Stomach (tissue), 9 donors: ENCODE measurements around the gene B3GALT2. TPM values are rescaled to one million over a fixed set of nuclear protein-coding genes. Genes with fewer than 3 reads are reported as not detected.

Source experiments
- DNase-seq, 2 donors: peaks; one replicate each; pipeline versions ENCODE4 v3.0.0 to v3.0.0-alpha.2; 2013 to 2019
- H3K27ac ChIP-seq, 5 donors: fragments of 200-600 bp in 4 of 5; sonication (generic) in 4 of 5; one replicate each; pipeline ENCODE4 v1.5.1; 2013 to 2019; ENCODE audit warnings: mild to moderate bottlenecking in 1 of 5, moderate library complexity in 1 of 5
- H3K27me3 ChIP-seq, 3 donors: fragments of 200-600 bp; sonication (generic); one replicate each; pipeline ENCODE4 v1.5.1; 2017 to 2019; ENCODE audit warnings: mixed run types in 1 of 3
- H3K36me3 ChIP-seq, 4 donors: fragments of 200-600 bp; sonication (generic); 1 replicate in 3 of 4; 2 replicates in 1 of 4; pipeline ENCODE4 v1.5.1; 2016 to 2019
- H3K4me1 ChIP-seq, 4 donors: fragments of 200-600 bp; sonication (generic); one replicate each; pipeline ENCODE4 v1.5.1; 2016 to 2019
- H3K4me3 ChIP-seq, 4 donors: fragments of 200-600 bp; sonication (generic) in 3 of 4; one replicate each; pipeline ENCODE4 v1.5.1; 2016 to 2019; ENCODE audit warnings: mild to moderate bottlenecking in 1 of 4
- H3K9me3 ChIP-seq, 4 donors: fragments of 200-600 bp; sonication (generic); one replicate each; pipeline ENCODE4 v1.5.1; 2016 to 2019
- EP300 ChIP-seq: sonication (generic); formaldehyde crosslinking; IDR thresholded peaks from one replicate; pipeline ENCODE4 v1.6.1; 2017; ENCODE audit warnings: antibody characterized with exemption
- POLR2A ChIP-seq, 4 donors: fragments of 450-650 bp; IDR thresholded peaks; one replicate each; pipeline ENCODE4 v1.6.1; 2016; ENCODE audit warnings: antibody characterized with exemption in 4 of 4, control low read depth in 2 of 4, mild to moderate bottlenecking in 1 of 4, moderate library complexity in 1 of 4
- POLR2AphosphoS5 ChIP-seq, 3 donors: sonication (generic); formaldehyde crosslinking; IDR thresholded peaks; one replicate each; pipeline ENCODE4 v1.6.1; 2016; ENCODE audit warnings: antibody characterized with exemption in 3 of 3
- WGBS, 5 donors: extraction: QIAGEN DNeasy Blood & Tissue Kit in 3 of 5; methylation state at CpG; one replicate each; pipeline versions ENCODE4 v1.1.5 to v1.1.7; 2013 to 2018; 5-methylcytosine and 5-hydroxymethylcytosine counted together
- intact Hi-C: fragments of 100-400 bp; cut with DNase I; formaldehyde crosslinking; loops from one replicate; pipeline ENCODE4 v1.15.1; 2023; ENCODE audit warnings: low total_unique reads
- polyA plus RNA-seq, 3 donors: library from polyadenylated mRNA; stranded (reverse); fragments of 200-250 nt; gene quantifications; one replicate each; pipeline ENCODE4 v1.2.3, GENCODE V29; 2013
- small RNA-seq, 4 donors: library from RNA; depleted of rRNA; stranded (forward); fragments of <200 nt; gene quantifications; one replicate each; pipeline ENCODE3, GENCODE V24; 2016
- total RNA-seq, 5 donors: library from RNA; depleted of rRNA; stranded (reverse); fragments of >200 nt; gene quantifications; one replicate each; pipeline versions ENCODE4 v1.1.0 to v1.2.3, GENCODE V29; 2014 to 2016
- TF ChIP-seq, protein P1 (sequence below), 7 experiments: fragments of 450-650 bp in 4 of 7; fragments of 200-600 bp in 3 of 7; sonication (generic) in 3 of 7; IDR thresholded peaks; one replicate each; pipeline ENCODE4 v1.5.1; 2016 to 2019; ENCODE audit warnings: antibody characterized with exemption in 7 of 7, control low read depth in 2 of 7, mild to moderate bottlenecking in 1 of 7
- donor health status: healthy with polysubstance abuse.
- donor health status: Bipolar disorder and iron deficiency.
- donor health status: healthy.

Gene B3GALT2
- total and polyA plus RNA-seq, 8 donors = 0.13 to 3.1 (median 0.45) TPM; not detected in 1

DNA sequence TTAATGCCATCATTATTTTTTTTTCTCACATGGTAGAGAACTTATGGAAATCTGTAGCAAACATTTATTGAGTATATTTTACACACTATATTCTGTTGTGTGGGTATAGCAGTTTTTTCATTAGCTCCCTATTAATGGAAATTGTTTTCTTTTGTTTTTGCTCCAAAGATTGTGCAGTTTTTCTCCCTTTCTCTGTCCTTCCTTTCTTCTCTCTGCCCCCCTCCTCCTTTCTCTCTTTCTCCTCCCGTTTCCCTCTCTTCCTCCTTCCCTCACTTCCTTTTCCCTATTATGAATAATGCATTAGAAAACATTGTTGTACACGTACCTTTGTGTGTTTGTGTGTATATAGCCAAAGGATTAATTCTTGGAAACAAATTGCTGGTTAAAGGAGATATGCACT lies 44.0 kb downstream of the B3GALT2 start:
- intact Hi-C loops = no loop called here
- 48 to 61% (median 52%) methylated on average over 2 of the region's 2 CpGs for WGBS, 5 donors
- H3K36me3 ChIP-seq = peaks cover 20 to 76% (median 73%) of the 10 kb centered on the region in 4 donors

DNA sequence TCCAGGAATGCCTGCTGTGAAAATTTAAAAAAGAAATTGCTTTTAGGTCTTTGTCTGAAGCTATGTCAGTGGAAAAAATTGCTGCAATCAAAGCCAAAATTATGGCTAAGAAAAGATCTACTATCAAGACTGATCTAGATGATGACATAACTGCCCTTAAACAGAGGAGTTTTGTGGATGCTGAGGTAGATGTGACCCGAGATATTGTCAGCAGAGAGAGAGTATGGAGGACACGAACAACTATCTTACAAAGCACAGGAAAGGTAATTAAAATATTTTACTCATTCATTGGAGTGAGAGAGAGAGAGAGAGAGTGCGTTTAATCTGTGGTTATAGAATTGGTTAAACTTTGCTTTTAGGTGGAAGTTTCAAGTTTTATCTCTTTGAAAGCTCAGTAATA lies 44.6 kb downstream of the B3GALT2 start:
- 69 to 85% (median 76%) methylated on average over 3 of the region's 3 CpGs for WGBS, 5 donors
- TF ChIP-seq POLR2A (IDR thresholded peaks at IDR 0.05) (no peak), EP300 (no peak), POLR2AphosphoS5 (IDR thresholded peaks at IDR 0.05) (no peak)
- TF ChIP-seq, protein P1, sequence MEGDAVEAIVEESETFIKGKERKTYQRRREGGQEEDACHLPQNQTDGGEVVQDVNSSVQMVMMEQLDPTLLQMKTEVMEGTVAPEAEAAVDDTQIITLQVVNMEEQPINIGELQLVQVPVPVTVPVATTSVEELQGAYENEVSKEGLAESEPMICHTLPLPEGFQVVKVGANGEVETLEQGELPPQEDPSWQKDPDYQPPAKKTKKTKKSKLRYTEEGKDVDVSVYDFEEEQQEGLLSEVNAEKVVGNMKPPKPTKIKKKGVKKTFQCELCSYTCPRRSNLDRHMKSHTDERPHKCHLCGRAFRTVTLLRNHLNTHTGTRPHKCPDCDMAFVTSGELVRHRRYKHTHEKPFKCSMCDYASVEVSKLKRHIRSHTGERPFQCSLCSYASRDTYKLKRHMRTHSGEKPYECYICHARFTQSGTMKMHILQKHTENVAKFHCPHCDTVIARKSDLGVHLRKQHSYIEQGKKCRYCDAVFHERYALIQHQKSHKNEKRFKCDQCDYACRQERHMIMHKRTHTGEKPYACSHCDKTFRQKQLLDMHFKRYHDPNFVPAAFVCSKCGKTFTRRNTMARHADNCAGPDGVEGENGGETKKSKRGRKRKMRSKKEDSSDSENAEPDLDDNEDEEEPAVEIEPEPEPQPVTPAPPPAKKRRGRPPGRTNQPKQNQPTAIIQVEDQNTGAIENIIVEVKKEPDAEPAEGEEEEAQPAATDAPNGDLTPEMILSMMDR (IDR thresholded peaks at IDR 0.05) = no peak
- Histone ChIP-seq H3K9me3 (no peaks in the 10 kb centered on the region), H3K4me3 (no peak overlapping the region), H3K36me3 (peaks cover 20 to 74% (median 72%) of the 10 kb centered on the region in 4 donors), H3K27ac (no peak overlapping the region), H3K4me1 (peaks cover 0 to 16% (median 6%) of the 10 kb centered on the region in 4 donors), H3K27me3 (no peaks in the 10 kb centered on the region)
- no peak for DNase-seq
- intact Hi-C loops = no loop called here

More for the DNA sequence above, 44.0 kb downstream of the B3GALT2 start:
- Histone ChIP-seq H3K27ac (no peak overlapping the region), H3K4me3 (no peak overlapping the region), H3K9me3 (no peaks in the 10 kb centered on the region), H3K27me3 (no peaks in the 10 kb centered on the region), H3K4me1 (peaks cover 0 to 12% (median 6%) of the 10 kb centered on the region in 4 donors)
- TF ChIP-seq POLR2AphosphoS5 (IDR thresholded peaks at IDR 0.05) (no peak), EP300 (no peak), POLR2A (IDR thresholded peaks at IDR 0.05) (no peak)
- TF ChIP-seq, protein P1 (IDR thresholded peaks at IDR 0.05) = no peak
- no peak for DNase-seq

DNA sequence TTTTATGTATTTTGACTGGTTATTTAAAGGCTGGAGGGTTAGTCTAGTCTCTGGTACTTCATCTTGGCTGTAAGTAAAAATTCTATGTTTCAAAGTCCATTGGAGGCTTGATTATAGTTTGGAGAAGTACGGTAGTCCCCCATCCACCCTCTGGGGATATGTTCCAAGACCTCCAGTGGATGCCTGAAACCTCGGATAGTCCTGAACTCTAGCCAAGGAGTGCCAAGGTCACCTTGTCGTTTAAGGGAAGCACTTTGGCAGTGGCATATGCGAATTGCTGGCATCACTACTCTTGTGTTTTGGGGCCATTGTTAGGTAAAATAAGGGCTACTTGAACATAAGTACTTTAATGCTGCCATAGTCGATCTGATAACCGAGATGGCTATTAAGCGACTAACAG lies 46.2 kb downstream of the B3GALT2 start:
- no peak for DNase-seq
- Histone ChIP-seq H3K36me3 (peaks cover 26 to 74% (median 72%) of the 10 kb centered on the region in 4 donors), H3K9me3 (no peaks in the 10 kb centered on the region), H3K27me3 (no peaks in the 10 kb centered on the region), H3K4me3 (no peak overlapping the region), H3K4me1 (peaks cover 0 to 16% (median 6%) of the 10 kb centered on the region in 4 donors), H3K27ac (no peak overlapping the region)
- 72 to 82% (median 75%) methylated on average over 7 of the region's 7 CpGs for WGBS, 5 donors
- no peak for TF ChIP-seq EP300
- TF ChIP-seq POLR2AphosphoS5 (IDR thresholded peaks at IDR 0.05) = no peak
- TF ChIP-seq, protein P1 (IDR thresholded peaks at IDR 0.05) = no peak
- TF ChIP-seq POLR2A (IDR thresholded peaks at IDR 0.05) = no peak
- intact Hi-C loops = no loop called here

DNA sequence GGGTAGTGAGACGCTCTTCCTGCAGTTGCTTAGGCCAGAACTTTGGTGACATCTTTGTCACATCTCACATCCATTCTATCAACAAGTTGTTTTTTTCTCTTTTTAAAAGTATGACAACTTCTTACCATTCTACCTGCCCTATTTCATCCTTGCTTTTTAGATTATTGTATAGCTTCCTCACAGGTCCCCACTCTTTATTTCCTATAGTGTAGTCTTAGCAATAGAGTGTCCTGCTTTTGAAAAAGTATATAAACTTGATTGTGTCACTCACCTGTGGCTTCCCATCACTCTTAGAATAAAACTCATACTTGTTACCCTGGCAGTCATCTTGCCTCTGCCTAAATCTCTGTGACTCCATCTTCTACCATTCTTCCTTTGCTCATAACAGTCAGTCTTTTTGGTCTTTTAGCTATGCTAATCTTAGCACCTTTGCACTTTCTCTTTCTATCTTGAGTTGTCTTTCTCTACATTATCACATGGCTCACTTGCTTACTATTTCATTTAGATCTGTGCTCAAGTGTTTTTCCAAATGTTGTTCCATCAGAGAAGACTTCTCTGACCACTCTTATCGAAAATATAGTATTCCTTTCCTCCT lies 55.0 kb downstream of the B3GALT2 start:
- TF ChIP-seq POLR2A (IDR thresholded peaks at IDR 0.05) = no peak
- TF ChIP-seq EP300 = no peak
- no peak for TF ChIP-seq POLR2AphosphoS5 (IDR thresholded peaks at IDR 0.05)
- TF ChIP-seq, protein P1 (IDR thresholded peaks at IDR 0.05) = no peak
- Histone ChIP-seq H3K4me3 (no peak overlapping the region), H3K27ac (no peak overlapping the region), H3K27me3 (no peaks in the 10 kb centered on the region), H3K9me3 (no peaks in the 10 kb centered on the region), H3K4me1 (peaks cover 0 to 17% (median 8%) of the 10 kb centered on the region in 4 donors), H3K36me3 (peaks cover 25 to 74% (median 64%) of the 10 kb centered on the region in 4 donors)
- DNase-seq = no peak
- 93 to 99% (median 96%) methylated on average over 2 of the region's 2 CpGs for WGBS, 5 donors
- intact Hi-C loops = no loop called here

Small RNAs within 50 kb of the gene (small RNA-seq; reads per million reads assigned to genes)
- gene MIR1278 = 0 reads per million in 4 donors

Other genes with a start within 250 kb of the B3GALT2 start
- 10 to 100 TPM in 4 of 5 donors, 1 to 10 TPM in 1; 8.7 to 69.8 (median 25.9) TPM for gene UCHL5, start 127.3 kb downstream of the B3GALT2 start, total RNA-seq
- 10 to 100 TPM; 12.7 to 23.8 (median 16.9) TPM for gene UCHL5, start 127.3 kb downstream of the B3GALT2 start, polyA plus RNA-seq
- gene RO60, start 127.0 kb downstream of the B3GALT2 start, total RNA-seq = 100 to 1,000 TPM in 1 of 5 donors, 10 to 100 TPM in 4; 34.2 to 155 (median 79.9) TPM
- gene RO60, start 127.0 kb downstream of the B3GALT2 start, polyA plus RNA-seq = 1 to 10 TPM; 2.6 to 8.5 (median 3.7) TPM
- 1 to 10 TPM; 1.2 to 6.6 (median 4.3) TPM for gene GLRX2, start 81.2 kb downstream of the B3GALT2 start, total RNA-seq
- gene GLRX2, start 81.2 kb downstream of the B3GALT2 start, polyA plus RNA-seq = 10 to 100 TPM; 18.0 to 18.7 (median 18.4) TPM
- 10 to 100 TPM in 4 of 5 donors, 1 to 10 TPM in 1; 6.7 to 75.9 (median 29.9) TPM for gene CDC73, start 64.6 kb downstream of the B3GALT2 start, total RNA-seq
- 10 to 100 TPM in 1 of 3 donors, 1 to 10 TPM in 2; 7.1 to 11.9 (median 9.6) TPM for gene CDC73, start 64.6 kb downstream of the B3GALT2 start, polyA plus RNA-seq